Adrenal gland (tissue), 5 donors: Measurements from ENCODE around the gene LRRK2.

Experiments
- POLR2A ChIP-seq, 2 donors: fragments of 450-650 bp; IDR thresholded peaks; one replicate each; pipeline ENCODE4 v1.6.1; 2017; ENCODE audit warnings: antibody characterized with exemption in 2 of 2, mild to moderate bottlenecking in 2 of 2, moderate library complexity in 1 of 2
- TF ChIP-seq, protein P1 (sequence below), 6 experiments: fragments of 450-650 bp in 4 of 6; fragments of 200-600 bp in 2 of 6; sonication (generic) in 1 of 6; IDR thresholded peaks; 1 replicate in 5 of 6; 2 replicates in 1 of 6; pipeline versions ENCODE4 v1.5.1 to v1.8.0; 2016 to 2021; ENCODE audit warnings: antibody characterized with exemption in 6 of 6, mild to moderate bottlenecking in 2 of 6, moderate library complexity in 1 of 6
- donor health status: DM: no; HTN: no; CAD: no.

GRCh38 chr12:40287369-40287975 lies 62.7 kb downstream of the LRRK2 start:
- TF ChIP-seq, protein P1, sequence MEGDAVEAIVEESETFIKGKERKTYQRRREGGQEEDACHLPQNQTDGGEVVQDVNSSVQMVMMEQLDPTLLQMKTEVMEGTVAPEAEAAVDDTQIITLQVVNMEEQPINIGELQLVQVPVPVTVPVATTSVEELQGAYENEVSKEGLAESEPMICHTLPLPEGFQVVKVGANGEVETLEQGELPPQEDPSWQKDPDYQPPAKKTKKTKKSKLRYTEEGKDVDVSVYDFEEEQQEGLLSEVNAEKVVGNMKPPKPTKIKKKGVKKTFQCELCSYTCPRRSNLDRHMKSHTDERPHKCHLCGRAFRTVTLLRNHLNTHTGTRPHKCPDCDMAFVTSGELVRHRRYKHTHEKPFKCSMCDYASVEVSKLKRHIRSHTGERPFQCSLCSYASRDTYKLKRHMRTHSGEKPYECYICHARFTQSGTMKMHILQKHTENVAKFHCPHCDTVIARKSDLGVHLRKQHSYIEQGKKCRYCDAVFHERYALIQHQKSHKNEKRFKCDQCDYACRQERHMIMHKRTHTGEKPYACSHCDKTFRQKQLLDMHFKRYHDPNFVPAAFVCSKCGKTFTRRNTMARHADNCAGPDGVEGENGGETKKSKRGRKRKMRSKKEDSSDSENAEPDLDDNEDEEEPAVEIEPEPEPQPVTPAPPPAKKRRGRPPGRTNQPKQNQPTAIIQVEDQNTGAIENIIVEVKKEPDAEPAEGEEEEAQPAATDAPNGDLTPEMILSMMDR (IDR thresholded peaks at IDR 0.05): no peak
- TF ChIP-seq POLR2A (IDR thresholded peaks at IDR 0.05): no peak
